Measurements from ENCODE around the gene TMEM181.

TMEM181 gene

DNA sequence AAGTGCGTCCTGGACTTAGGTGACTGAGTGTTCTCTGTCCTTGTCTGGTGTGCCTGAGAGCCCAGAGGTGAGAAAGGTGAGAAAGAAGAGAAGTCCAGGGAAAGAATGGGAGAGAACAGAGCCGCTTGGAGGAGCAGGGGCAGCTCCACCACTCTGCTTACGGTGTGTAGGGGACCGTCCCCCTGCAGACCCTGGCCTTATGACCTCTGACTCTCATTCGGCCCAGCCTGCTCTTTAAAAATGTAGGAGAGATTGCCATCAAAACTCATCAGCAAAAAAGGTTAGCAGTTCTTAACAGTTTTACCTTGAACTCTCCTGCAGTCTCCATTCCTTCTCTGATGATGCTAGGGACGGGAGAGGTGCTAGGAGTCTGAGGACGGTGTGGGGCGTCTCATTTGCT lies 2.0 kb downstream of the TMEM181 start:
- no peak for DNase-seq (ENCODE audit: low read depth in 2 of 2)

DNA sequence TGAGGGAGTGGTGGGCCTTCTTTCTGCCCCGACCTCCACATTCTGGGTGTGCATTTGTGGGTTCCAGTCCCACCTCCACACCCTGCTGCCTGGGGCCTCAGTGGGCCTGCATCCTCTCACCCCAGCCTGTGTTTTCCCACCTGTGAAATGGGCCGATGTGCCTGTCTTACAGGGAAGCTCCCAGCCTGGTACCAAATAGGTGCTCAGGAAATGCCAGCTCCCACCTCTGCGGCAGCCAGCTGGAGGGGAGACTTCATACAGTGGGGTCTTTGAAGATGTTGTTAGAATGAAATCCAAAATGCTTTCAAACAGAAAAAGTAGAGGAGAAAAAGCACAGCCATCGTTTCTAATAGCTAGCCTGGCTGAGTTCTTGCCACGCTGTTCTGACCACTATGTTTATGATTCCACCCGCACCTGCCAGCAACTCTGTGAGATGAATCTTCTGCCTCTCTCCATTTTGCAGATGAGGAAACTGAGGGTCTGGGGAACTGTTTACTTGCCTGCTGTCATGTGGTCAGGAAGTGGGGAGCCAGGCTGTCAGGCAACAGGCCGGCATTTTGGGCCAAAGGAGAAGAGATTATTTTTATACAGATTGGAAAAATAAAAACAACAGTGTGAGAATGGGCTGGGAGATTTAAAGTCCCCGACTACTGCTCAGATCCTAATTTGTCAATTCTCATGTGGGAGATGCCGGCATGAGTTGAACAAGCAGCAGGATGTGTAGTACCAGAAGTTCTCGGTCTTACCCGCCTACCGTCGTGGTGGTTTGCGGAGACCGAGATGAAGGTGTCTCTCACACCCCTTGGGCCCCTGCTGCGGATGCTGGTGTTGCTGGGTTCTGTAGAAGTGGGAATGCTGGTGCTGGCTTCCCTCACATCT lies 4.6 kb downstream of the TMEM181 start:
- DNase-seq (ENCODE audit: low read depth in 2 of 2), result no peak

- DNase-seq (ENCODE audit: low read depth in 2 of 2), result no peak
Observed at GRCh38 chr6:158565122-158565429, 5.2 kb downstream of the TMEM181 start.

DNA sequence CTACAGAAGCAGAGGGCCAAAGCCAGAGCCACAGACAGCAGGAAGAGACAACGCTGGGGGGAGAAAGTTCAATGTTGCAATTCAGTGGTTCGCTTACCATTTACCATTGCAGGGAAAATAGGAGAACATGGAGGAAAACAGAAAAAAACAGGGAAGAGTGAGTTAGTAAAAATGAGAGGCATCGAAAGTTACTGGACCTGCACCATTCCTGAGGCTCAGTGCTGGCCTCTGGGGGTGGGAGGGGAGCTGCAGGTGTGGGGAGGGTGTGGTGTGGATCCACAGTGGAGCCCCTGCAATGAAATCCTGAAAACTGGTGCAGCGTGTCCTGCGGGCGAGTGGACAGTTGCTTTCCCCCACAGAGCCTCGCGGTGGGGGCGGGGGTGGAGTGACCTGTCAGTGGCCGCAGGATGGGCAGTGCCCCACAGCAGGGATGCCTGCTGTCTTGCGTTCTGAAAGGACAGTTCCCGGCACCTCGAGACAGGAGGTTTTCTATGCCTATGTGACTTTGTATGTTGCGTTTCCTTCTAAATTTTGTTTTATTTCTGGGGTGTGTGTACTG lies 5.7 kb downstream of the TMEM181 start:
- no peak for DNase-seq (ENCODE audit: low read depth in 2 of 2)

DNA sequence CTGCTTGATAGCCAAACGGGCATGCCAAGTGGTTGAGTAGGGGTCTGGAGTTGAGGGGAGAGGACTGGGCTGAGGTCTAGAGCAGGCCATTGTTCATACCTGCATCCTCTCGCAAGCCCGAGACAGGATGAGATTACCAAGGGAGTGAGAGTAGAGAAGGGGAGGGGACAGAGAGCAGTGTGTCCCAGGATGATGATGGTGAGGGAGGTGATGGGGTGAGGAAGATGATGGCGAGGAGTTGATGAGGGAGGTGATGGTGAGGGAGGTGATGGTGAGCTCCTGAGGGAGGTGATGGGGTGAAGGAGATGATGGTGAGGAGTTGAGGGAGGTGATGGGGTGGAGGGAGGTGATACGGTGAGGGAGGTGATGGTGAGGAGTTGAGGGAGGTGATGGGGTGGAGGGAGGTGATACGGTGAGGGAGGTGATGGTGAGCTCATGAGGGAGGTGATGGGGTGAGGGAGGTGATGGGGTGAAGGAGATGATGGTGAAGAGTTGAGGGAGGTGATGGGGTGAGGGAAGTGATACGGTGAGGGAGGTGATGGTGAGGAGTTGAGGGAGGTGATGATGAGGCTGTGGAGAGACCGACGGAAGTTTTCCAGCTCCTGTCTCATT lies 6.4 kb downstream of the TMEM181 start:
- DNase-seq (ENCODE audit: low read depth in 2 of 2), result no peak

- no peak for DNase-seq (ENCODE audit: low read depth in 2 of 2)
Observed at GRCh38 chr6:158567152-158567551, 7.3 kb downstream of the TMEM181 start.

GRCh38 chr6:158567871-158568401 lies 8.0 kb downstream of the TMEM181 start:
- DNase-seq (ENCODE audit: low read depth in 2 of 2), result no peak

- DNase-seq (ENCODE audit: low read depth in 2 of 2), result no peak
Observed at GRCh38 chr6:158568549-158568948, 8.7 kb downstream of the TMEM181 start.

GRCh38 chr6:158569036-158569435 lies 9.1 kb downstream of the TMEM181 start:
- DNase-seq (ENCODE audit: low read depth in 2 of 2), result no peak

- DNase-seq (ENCODE audit: low read depth in 2 of 2), result no peak
Observed at GRCh38 chr6:158570681-158570962, 10.7 kb downstream of the TMEM181 start.

GRCh38 chr6:158571826-158572652 lies 12.1 kb downstream of the TMEM181 start:
- DNase-seq (ENCODE audit: low read depth in 2 of 2), result no peak

DNA sequence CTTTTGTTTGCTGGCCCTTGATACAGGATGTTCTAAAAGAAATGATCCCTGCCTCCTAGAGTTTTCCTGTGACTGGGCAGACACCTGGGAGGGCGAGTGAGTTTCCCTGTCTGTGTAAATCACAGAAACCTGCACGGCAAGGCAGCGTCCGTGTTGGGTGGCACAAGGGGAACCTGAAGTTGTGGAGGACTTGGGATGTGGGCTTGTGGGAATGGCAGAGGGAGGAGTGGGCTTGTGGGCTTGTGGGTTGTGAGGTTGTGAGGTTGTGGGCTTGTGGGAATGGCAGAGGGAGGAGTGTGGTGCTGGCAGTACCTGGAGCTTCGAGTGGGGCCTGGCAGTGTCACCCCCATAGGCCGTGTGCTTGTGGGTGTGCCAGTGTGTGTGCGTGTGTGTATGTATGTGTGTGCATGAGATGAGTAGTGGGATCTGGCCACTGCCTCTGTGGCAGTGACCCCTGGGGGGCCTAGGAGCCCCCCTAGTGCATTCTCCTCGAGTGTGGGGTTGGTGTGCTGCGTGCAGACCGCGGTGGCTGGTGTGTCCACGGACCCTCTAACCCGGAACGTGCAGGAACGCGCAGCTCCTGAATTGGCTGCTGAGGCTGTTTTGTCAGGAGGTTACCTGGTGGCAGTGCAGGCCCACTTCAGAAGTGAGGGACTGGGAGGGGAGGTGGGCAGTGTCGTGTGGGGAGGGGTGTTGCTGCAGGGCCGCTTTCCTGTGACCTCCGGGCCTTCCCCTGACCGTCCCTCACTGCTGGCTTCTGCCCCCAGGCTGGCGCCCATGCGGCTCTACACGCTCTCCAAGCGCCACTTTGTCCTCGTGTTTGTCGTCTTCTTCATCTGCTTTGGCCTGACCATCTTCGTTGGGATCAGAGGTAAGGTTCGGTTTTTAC lies 13.0 kb downstream of the TMEM181 start:
- no peak for DNase-seq (ENCODE audit: low read depth in 2 of 2)

DNA sequence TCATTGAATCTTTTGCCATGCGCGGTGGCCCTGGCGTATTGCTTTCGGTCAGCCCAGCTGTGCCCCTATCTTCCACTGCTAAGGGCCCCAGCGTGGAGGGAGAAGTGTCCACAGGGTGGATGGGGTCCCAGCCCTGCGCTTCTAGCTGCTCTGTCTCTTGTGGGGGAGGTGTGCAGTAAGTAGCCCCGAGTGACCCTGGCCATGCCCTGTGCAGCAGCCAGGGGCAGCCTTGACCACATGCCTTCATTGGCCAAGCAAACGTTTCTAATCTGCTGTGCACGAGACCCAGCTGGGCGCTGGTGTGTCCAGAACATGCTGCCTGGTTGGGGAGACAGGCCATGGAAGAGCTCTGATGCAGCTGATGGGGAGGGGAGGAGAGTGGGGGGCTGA lies 13.6 kb downstream of the TMEM181 start:
- no peak for DNase-seq (ENCODE audit: low read depth in 2 of 2)

GRCh38 chr6:158574800-158575199 lies 14.9 kb downstream of the TMEM181 start:
- no peak for DNase-seq (ENCODE audit: low read depth in 2 of 2)

DNA sequence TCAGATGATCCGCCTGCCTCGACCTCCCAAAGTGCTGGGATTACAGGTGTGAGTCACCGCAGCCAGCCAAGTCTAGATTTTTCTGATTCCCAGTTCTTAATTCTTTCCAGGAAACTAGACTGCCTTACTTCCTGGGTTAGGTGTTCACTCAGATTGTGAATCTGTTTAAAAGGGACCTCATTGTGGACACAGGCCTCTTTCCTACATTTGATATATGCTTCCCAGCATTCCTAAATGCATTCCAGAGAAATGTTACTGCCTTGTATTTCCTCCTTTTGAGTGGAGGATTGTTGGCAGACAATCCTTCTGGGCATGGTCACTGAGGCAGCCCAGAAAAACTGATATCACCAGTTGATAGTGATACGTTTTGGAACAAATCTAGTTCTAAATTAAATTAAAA lies 15.7 kb downstream of the TMEM181 start:
- DNase-seq (ENCODE audit: low read depth in 2 of 2), result no peak

GRCh38 chr6:158584236-158584651 lies 24.4 kb downstream of the TMEM181 start:
- no peak for DNase-seq (ENCODE audit: low read depth in 2 of 2)

DNA sequence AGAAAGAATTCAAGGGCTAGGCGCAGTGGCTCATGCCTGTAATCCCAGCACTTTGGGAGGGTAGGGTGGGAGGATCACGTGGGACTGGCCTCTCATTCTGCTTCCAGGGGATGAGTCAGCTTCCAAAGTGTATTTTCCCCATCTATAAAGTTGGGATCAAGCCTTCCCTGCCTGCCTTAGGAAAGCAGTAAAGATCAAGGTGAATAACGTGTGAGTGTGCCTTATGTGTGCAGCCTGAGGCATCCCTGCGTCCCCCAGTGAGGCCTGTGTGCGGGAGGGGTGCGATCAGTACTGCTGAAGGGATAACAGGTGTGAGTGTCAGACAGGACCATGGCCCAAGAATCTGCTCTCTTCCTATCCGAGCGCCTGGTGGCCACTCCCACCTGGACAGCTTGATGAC lies 26.8 kb downstream of the TMEM181 start:
- no peak for DNase-seq (ENCODE audit: low read depth in 2 of 2)

DNA sequence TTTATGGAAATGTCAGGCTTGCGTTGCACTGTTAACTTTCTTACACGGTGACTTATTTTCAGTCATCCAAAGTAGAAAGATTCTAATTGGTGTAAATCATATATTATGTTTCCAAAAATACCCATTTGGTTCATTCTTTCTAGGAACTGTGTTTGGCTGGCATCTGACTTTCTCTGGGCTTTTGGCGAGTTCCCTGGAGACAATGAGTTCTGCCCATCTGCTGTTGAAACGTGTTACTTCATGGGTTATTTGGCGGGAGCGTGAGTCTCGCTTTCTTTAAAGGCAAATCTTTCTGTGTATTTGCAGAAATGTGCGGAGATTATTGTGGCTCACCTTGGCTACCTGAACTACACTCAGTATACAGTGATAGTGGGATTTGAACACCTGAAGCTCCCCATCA lies 29.5 kb downstream of the TMEM181 start:
- DNase-seq (ENCODE audit: low read depth in 2 of 2), result no peak

DNA sequence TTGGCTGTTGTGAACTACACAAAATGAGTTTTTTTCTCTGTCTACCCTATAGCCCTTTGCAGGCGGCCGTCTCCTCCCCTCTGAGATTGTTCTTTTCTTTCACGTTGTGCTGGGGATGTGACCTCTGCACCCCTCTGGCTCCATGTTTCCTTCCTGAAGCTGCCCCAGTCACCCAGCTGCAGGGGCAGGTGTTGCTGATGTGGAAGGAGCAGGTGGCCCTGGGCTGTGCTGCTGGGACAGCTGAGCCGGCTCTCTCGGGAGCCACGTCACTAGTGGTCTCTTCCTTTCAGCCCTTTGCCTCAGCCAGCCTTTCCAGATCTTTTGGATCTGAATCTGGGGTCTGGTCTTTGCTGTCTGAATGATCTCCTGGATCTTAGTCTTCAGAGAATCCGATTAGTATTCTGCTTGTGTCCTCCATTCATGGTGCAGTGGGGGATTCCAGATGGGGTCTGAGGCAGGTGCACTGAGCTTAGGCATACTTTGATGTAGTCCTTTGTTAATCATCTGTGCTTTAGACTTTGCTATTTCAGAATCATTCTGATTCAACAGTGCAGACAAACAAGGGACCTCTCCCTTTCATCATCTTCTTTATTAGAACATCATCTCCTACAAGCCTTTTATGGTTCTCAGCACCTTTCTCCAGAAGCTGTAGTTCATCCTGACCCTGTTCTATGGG lies 31.4 kb downstream of the TMEM181 start:
- DNase-seq (ENCODE audit: low read depth in 2 of 2), result no peak

DNA sequence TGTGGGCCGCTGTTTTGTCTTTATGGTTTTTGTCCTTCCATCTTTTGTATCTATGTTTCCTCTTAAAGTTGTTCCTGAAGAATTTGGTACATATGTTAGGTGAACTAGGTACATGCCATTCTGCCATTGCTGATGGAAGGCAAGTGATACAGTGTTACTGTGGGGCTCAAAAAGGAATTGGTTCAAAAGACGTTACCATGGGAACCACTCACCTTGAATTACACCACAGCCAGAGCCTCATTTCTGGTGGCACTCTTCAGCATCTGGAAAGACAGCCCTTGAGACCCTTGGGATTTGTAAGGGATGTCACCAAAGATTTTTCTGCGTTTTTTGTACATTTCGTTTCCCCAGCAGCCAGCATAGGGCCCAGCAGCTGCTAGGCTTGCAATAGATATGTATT lies 31.9 kb downstream of the TMEM181 start:
- no peak for DNase-seq (ENCODE audit: low read depth in 2 of 2)

GRCh38 chr6:158593670-158594069 lies 33.8 kb downstream of the TMEM181 start:
- no peak for DNase-seq (ENCODE audit: low read depth in 2 of 2)

Data from fibroblast of skin of left quadriceps (primary cell).